HG03175 (cell line): Measurements from ENCODE around the gene CSPG4.
A peak's percentile ranks its signal among the peaks of the same experiment; 100 is the strongest.
"Not testable (repeated sequence)": the region's sequence is repeated elsewhere in the genome, so short reads cannot be mapped to it uniquely, and the experiment has no call there.

Source experiments
- ATAC-seq: cut with Tn5 transposase; IDR thresholded peaks from one replicate; pipeline ENCODE4 v1.9.1; 2021; ENCODE audit warnings: mild to moderate bottlenecking, moderate library complexity; ENCODE audit not compliant: unreplicated experiment

CSPG4 gene

GRCh38 chr15:75689429-75689828 lies 23.2 kb downstream of the CSPG4 start:
- ATAC-seq, result not testable (repeated sequence)

- ATAC-seq, result no peak
Observed at GRCh38 chr15:75688831-75689230, 23.8 kb downstream of the CSPG4 start.

- no peak for ATAC-seq
Observed at GRCh38 chr15:75688278-75688557, 24.4 kb downstream of the CSPG4 start.

- ATAC-seq, result no peak
Observed at GRCh38 chr15:75687486-75688277, 25.0 kb downstream of the CSPG4 start.

GRCh38 chr15:75686212-75686642 lies 26.4 kb downstream of the CSPG4 start:
- not testable (repeated sequence) for ATAC-seq

GRCh38 chr15:75685195-75685594 lies 27.5 kb downstream of the CSPG4 start:
- no peak for ATAC-seq

GRCh38 chr15:75684648-75685047 lies 28.0 kb downstream of the CSPG4 start:
- ATAC-seq, result no peak

- ATAC-seq, result peak; percentile 65
Observed at GRCh38 chr15:75683646-75684312, 28.9 kb downstream of the CSPG4 start.

- no peak for ATAC-seq
Observed at GRCh38 chr15:75682181-75683135, 30.2 kb downstream of the CSPG4 start.

- ATAC-seq, result no peak
Observed at GRCh38 chr15:75680007-75680789, 32.5 kb downstream of the CSPG4 start.

- ATAC-seq, result not testable (repeated sequence)
Observed at GRCh38 chr15:75678324-75678690, 34.3 kb downstream of the CSPG4 start.

- ATAC-seq, result no peak
Observed at GRCh38 chr15:75677465-75678323, 35.0 kb downstream of the CSPG4 start.

GRCh38 chr15:75676688-75677464 lies 35.8 kb downstream of the CSPG4 start:
- no peak for ATAC-seq

- ATAC-seq, result no peak
Observed at GRCh38 chr15:75675579-75676404, 36.9 kb downstream of the CSPG4 start.

GRCh38 chr15:75674366-75674765 lies 38.3 kb downstream of the CSPG4 start:
- ATAC-seq, result no peak

- no peak for ATAC-seq
Observed at GRCh38 chr15:75673426-75674235, 39.0 kb downstream of the CSPG4 start.
